GM13976 (cell line): Measurements from ENCODE around the gene FMNL2.

Experiments
- DNase-seq: peaks from one replicate; pipeline ENCODE4 v3.0.0; 2012; ENCODE audit warnings: low spot score
- CTCF ChIP-seq: IDR thresholded peaks from 2 replicates; pipeline ENCODE4 v1.5.1; 2012; ENCODE audit warnings: borderline replicate concordance, mild to moderate bottlenecking; ENCODE audit not compliant: insufficient read depth; ENCODE audit errors: extremely low read depth, missing control alignments, control extremely low read depth
- in situ Hi-C: fragments of 300-500 bp; cut with MboI; formaldehyde crosslinking; loops from one replicate; pipeline ENCODE4 v1.12.0; 2022; ENCODE audit warnings: low sequenced_read_pairs, mixed read lengths, inconsistent platforms; ENCODE audit not compliant: unreplicated experiment

The FMNL2 gene

GRCh38 chr2:152464851-152465470, 130.0 kb downstream of the FMNL2 start:
- TF ChIP-seq CTCF: no peak
- in situ Hi-C loops: no loop called here
- no peak for DNase-seq

GRCh38 chr2:152465541-152465940, 130.6 kb downstream of the FMNL2 start:
- no peak for DNase-seq
- no peak for TF ChIP-seq CTCF
- in situ Hi-C loops: no loop called here

- peak; percentile 39 for TF ChIP-seq CTCF
- DNase-seq: no peak
- in situ Hi-C loops: no loop called here
These were observed 131.1 kb downstream of the FMNL2 start for GRCh38 chr2:152466041-152466440.

GRCh38 chr2:152466980-152467676, 132.2 kb downstream of the FMNL2 start:
- in situ Hi-C loops: no loop called here
- DNase-seq: peak; percentile 63
- no peak for TF ChIP-seq CTCF

- TF ChIP-seq CTCF: no peak
- in situ Hi-C loops: no loop called here
- no peak for DNase-seq
These were observed 132.9 kb downstream of the FMNL2 start for GRCh38 chr2:152467677-152468410.

GRCh38 chr2:152468899-152469692, 134.1 kb downstream of the FMNL2 start:
- DNase-seq: peak; percentile 17
- in situ Hi-C loops: no loop called here

More at GRCh38 chr2:152468899-152469692, 134.1 kb downstream of the FMNL2 start:
- no peak for TF ChIP-seq CTCF
